GM12864 (cell line): ENCODE data around the gene HERPUD2.

ENCODE experiments used
- DNase-seq: peaks from one replicate; pipeline ENCODE4 v3.0.0-alpha.2; 2011; ENCODE audit warnings: low read depth
- H3K4me3 ChIP-seq: 2 replicates; pipeline ENCODE4 v1.5.1; 2011; ENCODE audit warnings: mild to moderate bottlenecking, low read depth, low read length, control low read depth
- CTCF ChIP-seq: IDR thresholded peaks from 2 replicates; pipeline ENCODE4 v1.5.1; 2011; ENCODE audit warnings: low read depth, mild to moderate bottlenecking, moderate library complexity, low read length, control low read depth, inconsistent platforms; ENCODE audit errors: missing control alignments

The HERPUD2 gene

GRCh38 chr7:35694784-35695472, at the start of gene HERPUD2:
HERPUD2 (minus strand) TSS chr7:35695135; CDS start chr7:35694330, 805 bp downstream.
- no peak for TF ChIP-seq CTCF
- DNase-seq = peak; percentile 73
- H3K4me3 ChIP-seq = peak within 1 kb of the TSS; percentile 93

GRCh38 chr7:35738889-35739288, 44.0 kb upstream of the HERPUD2 start:
- no peak overlapping the region for H3K4me3 ChIP-seq
- TF ChIP-seq CTCF = no peak
- no peak for DNase-seq

- H3K4me3 ChIP-seq = no peak overlapping the region
- no peak for TF ChIP-seq CTCF
- no peak for DNase-seq
These were observed 41.8 kb upstream of the HERPUD2 start for GRCh38 chr7:35736725-35737124.

- H3K4me3 ChIP-seq = no peak overlapping the region
- DNase-seq = no peak
- TF ChIP-seq CTCF = no peak
These were observed 40.5 kb upstream of the HERPUD2 start for GRCh38 chr7:35735396-35735795.

- TF ChIP-seq CTCF = no peak
These were observed 39.1 kb upstream of the HERPUD2 start for GRCh38 chr7:35734001-35734483.

GRCh38 chr7:35731349-35731748, 36.4 kb upstream of the HERPUD2 start:
- no peak for DNase-seq
- no peak for TF ChIP-seq CTCF
- no peak overlapping the region for H3K4me3 ChIP-seq

More at GRCh38 chr7:35734001-35734483, 39.1 kb upstream of the HERPUD2 start:
- H3K4me3 ChIP-seq = no peak overlapping the region
- no peak for DNase-seq
